Caco-2 (cell line): ENCODE data around the gene PDSS2. TPM values are rescaled to one million over a fixed set of nuclear protein-coding genes. Genes with fewer than 3 reads are reported as not detected.
"Not testable (repeated sequence)": the region's sequence is repeated elsewhere in the genome, so short reads cannot be mapped to it uniquely, and the experiment has no call there.

Experiments
- BruUV-seq: library from RNA; stranded (reverse); fragments of 400-500 nt; replicated peaks from 2 replicates; lab custom pipeline; 2021; lab: Mats Ljungman, UMichigan
- CTCF ChIA-PET: fragments of 300-600 bp; sonication (Branson Sonifier 250); formaldehyde crosslinking; loops from one replicate; lab custom pipeline; 2022; ENCODE audit warnings: antibody characterized with exemption; lab: Charles Lee
- POLR2A ChIA-PET: fragments of 300-600 bp; sonication (Branson Sonifier 250); formaldehyde crosslinking; loops from one replicate; lab custom pipeline; 2022; ENCODE audit warnings: antibody characterized with exemption; lab: Charles Lee
- DNase-seq, 2 experiments: peaks; one replicate each; pipeline versions ENCODE4 v3.0.0 to v3.0.0-alpha.2; 2020 to 2022
- H3K27me3 ChIP-seq: replicated peaks from 2 replicates; pipeline ENCODE4 v1.6.0; 2011; ENCODE audit warnings: low read length; ENCODE audit not compliant: control insufficient read depth, insufficient read depth
- H3K36me3 ChIP-seq: 2 replicates; pipeline ENCODE4 v1.5.1; 2011; ENCODE audit warnings: low read length; ENCODE audit not compliant: control insufficient read depth, insufficient read depth
- H3K4me1 ChIP-seq: fragments of 250-450 bp; sonication (Bioruptor Pico); 2 replicates; pipeline ENCODE4 v1.5.1; 2020; ENCODE audit warnings: mild to moderate bottlenecking
- H3K4me3 ChIP-seq: 2 replicates; pipeline ENCODE4 v1.5.1; 2011; ENCODE audit warnings: low read depth, mild to moderate bottlenecking, control low read depth, low read length
- H3K9me3 ChIP-seq: fragments of 250-450 bp; sonication (Bioruptor Pico); 2 replicates; pipeline ENCODE4 v1.5.1; 2020; ENCODE audit warnings: mild to moderate bottlenecking, moderate library complexity
- H3K27ac Mint-ChIP-seq: one replicate; pipeline ENCODE4 v1.8.0; 2022; ENCODE audit warnings: mixed read lengths; ENCODE audit not compliant: unreplicated experiment
- H3K27me3 Mint-ChIP-seq: one replicate; pipeline ENCODE4 v1.8.0; 2022; ENCODE audit warnings: mixed read lengths; ENCODE audit not compliant: insufficient read depth, unreplicated experiment
- H3K36me3 Mint-ChIP-seq: one replicate; pipeline ENCODE4 v1.8.0; 2022; ENCODE audit warnings: mild to moderate bottlenecking, mixed read lengths; ENCODE audit not compliant: insufficient read depth, unreplicated experiment
- H3K4me1 Mint-ChIP-seq: one replicate; pipeline ENCODE4 v1.8.0; 2022; ENCODE audit warnings: low read depth, mixed read lengths; ENCODE audit not compliant: unreplicated experiment
- H3K4me3 Mint-ChIP-seq: one replicate; pipeline ENCODE4 v1.8.0; 2022; ENCODE audit warnings: mild to moderate bottlenecking, moderate library complexity, mixed read lengths; ENCODE audit not compliant: unreplicated experiment
- H3K9me3 Mint-ChIP-seq: one replicate; pipeline ENCODE4 v1.8.0; 2022; ENCODE audit warnings: mixed read lengths; ENCODE audit not compliant: unreplicated experiment
- CTCF ChIP-seq, 2 experiments: fragments of 200-600 bp in 1 of 2; IDR thresholded peaks; 1 replicate in 1 of 2; 2 replicates in 1 of 2; pipeline versions ENCODE4 v1.5.1 to v1.8.0; 2011 to 2022; ENCODE audit warnings: antibody characterized with exemption in 1 of 2, control low read depth in 1 of 2, inconsistent platforms in 1 of 2, low read depth in 1 of 2, low read length in 1 of 2, mild to moderate bottlenecking in 1 of 2, moderate library complexity in 1 of 2; ENCODE audit not compliant: insufficient read depth in 1 of 2, severe bottlenecking in 1 of 2, unreplicated experiment in 1 of 2
- intact Hi-C: fragments of 100-400 bp; cut with micrococcal nuclease; formaldehyde crosslinking; loops from one replicate; pipeline ENCODE4 v1.10.0; 2022; ENCODE audit not compliant: unreplicated experiment
- total RNA-seq: library from RNA; stranded (reverse); gene quantifications from 2 replicates; pipeline ENCODE4 v1.2.3, GENCODE V29; 2022

PDSS2 gene
- total RNA-seq, 1 experiment from 2014 or later = 10.3 TPM

- intact Hi-C loops = no loop called here
- CTCF ChIA-PET = no interaction called here
- no peaks in the 10 kb centered on the region for H3K4me1 ChIP-seq
- Mint-ChIP-seq H3K27ac (no peak overlapping the region), H3K27me3 (no peaks in the 10 kb centered on the region), H3K4me1 (no peaks in the 10 kb centered on the region), H3K36me3 (no peaks in the 10 kb centered on the region), H3K4me3 (no peak overlapping the region), H3K9me3 (peaks cover 9% of the 10 kb centered on the region)
- no peak for TF ChIP-seq CTCF (IDR thresholded peaks at IDR 0.05; ENCODE audit: insufficient read depth in 1 of 2, low read depth in 1 of 2, low read length in 1 of 2, severe bottlenecking in 1 of 2, unreplicated experiment in 1 of 2)
- no peak overlapping the region for H3K4me3 ChIP-seq
- no peaks in the 10 kb centered on the region for H3K27me3 ChIP-seq
- DNase-seq = no peak
- no TSS peak for BruUV-seq
- H3K9me3 ChIP-seq = no peaks in the 10 kb centered on the region
- POLR2A ChIA-PET = no interaction called here
- H3K36me3 ChIP-seq = no peaks in the 10 kb centered on the region
Observed at GRCh38 chr6:107171513-107171912, 287.9 kb downstream of the PDSS2 start.

GRCh38 chr6:107164299-107164698, 295.1 kb downstream of the PDSS2 start:
- H3K9me3 ChIP-seq, H3K36me3 ChIP-seq, H3K4me1 ChIP-seq, DNase-seq, intact Hi-C loops, BruUV-seq, H3K4me1 Mint-ChIP-seq, H3K4me3 ChIP-seq, H3K27me3 ChIP-seq, H3K4me3 Mint-ChIP-seq, H3K36me3 Mint-ChIP-seq, H3K27ac Mint-ChIP-seq, POLR2A ChIA-PET, H3K9me3 Mint-ChIP-seq, H3K27me3 Mint-ChIP-seq, CTCF ChIA-PET: not testable (repeated sequence)

GRCh38 chr6:107161521-107161920, 297.8 kb downstream of the PDSS2 start:
- TF ChIP-seq CTCF (IDR thresholded peaks at IDR 0.05; ENCODE audit: insufficient read depth in 1 of 2, low read depth in 1 of 2, low read length in 1 of 2, severe bottlenecking in 1 of 2, unreplicated experiment in 1 of 2) = no peak
- peaks cover 7% of the 10 kb centered on the region for H3K4me1 Mint-ChIP-seq
- no peaks in the 10 kb centered on the region for H3K36me3 Mint-ChIP-seq
- Histone ChIP-seq H3K27me3 (no peaks in the 10 kb centered on the region), H3K36me3 (no peaks in the 10 kb centered on the region), H3K4me1 (peaks cover 5% of the 10 kb centered on the region), H3K9me3 (no peaks in the 10 kb centered on the region), H3K4me3 (no peak overlapping the region)
- no peaks in the 10 kb centered on the region for H3K27me3 Mint-ChIP-seq
- no TSS peak for BruUV-seq
- DNase-seq = no peak
- POLR2A ChIA-PET = no interaction called here
- CTCF ChIA-PET = no interaction called here
- no peaks in the 10 kb centered on the region for H3K9me3 Mint-ChIP-seq
- H3K4me3 Mint-ChIP-seq = no peak overlapping the region
- intact Hi-C loops = no loop called here
- no peak overlapping the region for H3K27ac Mint-ChIP-seq

GRCh38 chr6:107156617-107157016, 302.7 kb downstream of the PDSS2 start:
- H3K36me3 Mint-ChIP-seq = no peaks in the 10 kb centered on the region
- BruUV-seq = no TSS peak
- ChIA-PET CTCF (no interaction called here), POLR2A (no interaction called here)
- H3K4me1 Mint-ChIP-seq = peaks cover 28% of the 10 kb centered on the region
- Histone ChIP-seq H3K4me3 (no peak overlapping the region), H3K36me3 (no peaks in the 10 kb centered on the region), H3K27me3 (no peaks in the 10 kb centered on the region), H3K4me1 (peaks cover 30% of the 10 kb centered on the region), H3K9me3 (no peaks in the 10 kb centered on the region)
- intact Hi-C loops = loop anchor here (10.0 kb wide), 1 partner anchor 498 kb away; no protein-coding TSS in a partner anchor
- H3K9me3 Mint-ChIP-seq = no peaks in the 10 kb centered on the region
- DNase-seq = peak in 1 of 2 experiments; percentile 36
- TF ChIP-seq CTCF (IDR thresholded peaks at IDR 0.05; ENCODE audit: insufficient read depth in 1 of 2, low read depth in 1 of 2, low read length in 1 of 2, severe bottlenecking in 1 of 2, unreplicated experiment in 1 of 2) = no peak
- H3K27ac Mint-ChIP-seq = peak overlapping the region; percentile 67
- H3K27me3 Mint-ChIP-seq = no peaks in the 10 kb centered on the region
- no peak overlapping the region for H3K4me3 Mint-ChIP-seq
